Smooth muscle cell of the brain vasculature (primary cell): ENCODE results near the gene FURIN.
"Not testable (repeated sequence)": the region's sequence is repeated elsewhere in the genome, so short reads cannot be mapped to it uniquely, and the experiment has no call there.

ENCODE experiments used
- DNase-seq: peaks from one replicate; pipeline ENCODE4 v3.0.0-alpha.2; 2012; ENCODE audit warnings: low read depth, low spot score

FURIN gene

GRCh38 chr15:90882781-90883525, 14.6 kb downstream of the FURIN start:
- DNase-seq = no peak

GRCh38 chr15:90883526-90883975, 15.2 kb downstream of the FURIN start:
- DNase-seq = no peak

GRCh38 chr15:90883976-90884718, 15.8 kb downstream of the FURIN start, which contains the start of gene FES:
FES (plus strand) TSS chr15:90884504; CDS start chr15:90885046, 542 bp downstream.
- no peak for DNase-seq

- DNase-seq = no peak
Measured at GRCh38 chr15:90884719-90885431, 16.5 kb downstream of the FURIN start.

- DNase-seq = no peak
Measured at GRCh38 chr15:90885432-90886290, 17.3 kb downstream of the FURIN start.

GRCh38 chr15:90886291-90886614, 17.9 kb downstream of the FURIN start:
- no peak for DNase-seq

GRCh38 chr15:90887037-90887481, 18.7 kb downstream of the FURIN start:
- no peak for DNase-seq

- DNase-seq = no peak
Measured at GRCh38 chr15:90889313-90889730, 20.9 kb downstream of the FURIN start.

GRCh38 chr15:90889736-90890456, 21.5 kb downstream of the FURIN start:
- DNase-seq = no peak

GRCh38 chr15:90890839-90891238, 22.5 kb downstream of the FURIN start:
- DNase-seq = no peak

GRCh38 chr15:90891346-90891949, 23.1 kb downstream of the FURIN start:
- DNase-seq = no peak

- DNase-seq = no peak
Measured at GRCh38 chr15:90892023-90892422, 23.6 kb downstream of the FURIN start.

- DNase-seq = no peak
Measured at GRCh38 chr15:90892498-90893174, 24.2 kb downstream of the FURIN start.

- DNase-seq = no peak
Measured at GRCh38 chr15:90893175-90894090, 25.0 kb downstream of the FURIN start.

- DNase-seq = no peak
Measured at GRCh38 chr15:90895571-90896117, 27.3 kb downstream of the FURIN start.

GRCh38 chr15:90897131-90897655, 28.8 kb downstream of the FURIN start:
- DNase-seq = not testable (repeated sequence)

- no peak for DNase-seq
Measured at GRCh38 chr15:90901175-90902039, 33.0 kb downstream of the FURIN start.
